HEK293T (cell line): Measurements from ENCODE around the gene PHLPP1.

Experiments used
- FOXK2 ChIP-seq: fragments of 450-650 bp; IDR thresholded peaks from 2 replicates; pipeline ENCODE4 v1.6.1; 2016; ENCODE audit warnings: mild to moderate bottlenecking
- SP1 ChIP-seq: fragments of 450-650 bp; IDR thresholded peaks from 2 replicates; pipeline ENCODE4 v1.6.1; 2017

DNA sequence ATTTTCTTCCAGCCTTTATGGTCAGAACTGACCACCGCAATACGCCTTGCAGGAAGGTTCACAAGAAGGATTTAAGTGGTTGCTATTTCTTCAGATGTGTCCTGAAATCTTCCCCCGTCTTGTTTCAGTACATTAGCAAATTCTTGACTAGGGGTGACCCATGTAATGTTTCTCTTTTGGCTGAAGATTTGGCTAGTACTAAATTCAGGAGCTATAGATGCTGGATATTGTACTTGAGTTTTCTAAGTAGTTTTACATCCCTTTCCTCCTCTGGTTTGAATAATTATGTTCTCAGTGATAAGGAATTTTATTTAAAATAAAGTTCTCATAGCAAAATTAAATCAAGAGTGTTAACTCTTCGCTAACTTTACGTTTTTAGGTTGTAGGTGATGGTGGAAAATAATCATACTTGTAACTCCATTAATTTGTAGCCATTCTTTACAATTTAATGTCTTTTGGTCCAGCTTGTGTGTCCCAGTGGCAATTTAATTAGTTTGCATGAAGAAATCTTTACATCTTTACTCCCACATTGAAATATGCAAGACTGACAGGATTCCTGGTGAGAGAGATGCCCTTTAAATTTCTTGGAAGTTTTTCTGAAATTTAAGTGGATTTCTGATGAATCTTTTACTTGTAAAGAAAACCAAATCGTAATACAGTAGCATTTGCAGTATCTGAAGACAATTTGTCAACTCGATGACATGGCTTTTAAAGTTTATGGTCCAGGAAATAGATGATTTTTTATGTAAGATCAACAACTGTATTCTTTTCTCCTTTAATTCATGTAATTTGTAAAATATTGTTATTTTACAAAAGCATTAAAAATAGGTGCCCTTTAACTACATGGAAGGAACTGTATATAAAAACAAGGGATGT lies 2.8 kb downstream of the PHLPP1 start:
- TF ChIP-seq FOXK2 (no peak), SP1 (no peak)
